ENCODE data around the gene MXRA8. TPM values are rescaled to one million over a fixed set of nuclear protein-coding genes. Genes with fewer than 3 reads are reported as not detected.

Gene MXRA8
- total and polyA plus RNA-seq, 9 of the 15 experiments (the other 6 are each of a cell fraction or from before 2014, with no cell fraction given): 0.66 to 11.3 (median 6.3) TPM

DNA sequence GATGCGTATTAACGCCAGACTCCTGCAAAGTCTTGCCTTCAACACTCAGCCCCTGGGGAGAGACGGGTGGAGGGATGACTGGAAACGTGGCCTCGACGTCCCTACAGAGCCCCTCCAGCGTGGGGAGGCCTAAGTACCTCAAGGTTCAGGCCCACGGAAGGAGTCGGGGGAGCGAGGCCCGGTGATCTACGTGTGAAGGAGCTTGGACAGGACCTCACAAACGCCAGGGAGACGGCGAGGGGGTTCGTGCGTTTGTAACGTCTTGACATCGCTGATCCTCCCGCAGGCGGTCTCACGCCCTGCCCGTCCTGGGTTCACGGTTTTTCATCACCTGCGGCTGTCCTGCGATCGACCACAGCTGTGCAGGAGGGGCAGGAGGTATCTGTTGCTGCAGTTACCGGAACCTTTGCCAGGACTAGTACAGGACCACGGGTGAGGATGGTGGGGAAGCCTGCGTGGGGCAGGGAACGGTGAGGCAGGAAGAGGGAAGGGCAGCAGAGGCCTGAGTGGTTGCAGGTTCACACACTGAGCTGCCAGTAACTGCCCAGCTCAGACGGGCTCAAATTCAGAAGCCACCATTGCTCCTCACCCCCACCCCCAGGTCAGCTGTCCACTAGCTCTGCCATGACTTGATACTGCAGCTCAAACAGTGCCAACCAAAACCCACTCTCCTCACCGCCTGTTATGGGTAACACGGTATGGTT lies 41.7 kb upstream of the MXRA8 start (continued):
- TF ChIP-seq ARID1B (IDR thresholded peaks at IDR 0.05) (0 out of 2 replicates have a peak, but pooled peaks have one; percentile 21), ZFP91 (CRISPR knock-in tag; IDR thresholded peaks at IDR 0.05) (no peak), HNRNPUL1 (IDR thresholded peaks at IDR 0.05; ENCODE audit: low read length) (peak; percentile 81; the same call in 1 of the 2 replicates), ZNF282 (CRISPR knock-in tag; IDR thresholded peaks at IDR 0.05) (peak; percentile 96; the same call in 1 of the 2 replicates), MYC (IDR thresholded peaks at IDR 0.05; ENCODE audit: low read depth, low read length) (no peak), MYC (CRISPR knock-in tag; IDR thresholded peaks at IDR 0.05; ENCODE audit: borderline replicate concordance, low read depth) (no peak; the same call in 1 of the 2 replicates), SMAD3 (CRISPR knock-in tag; conservative IDR thresholded peaks at IDR 0.05) (no peak), MCM5 (IDR thresholded peaks at IDR 0.05; ENCODE audit: low read depth) (no peak), ZNF224 (CRISPR knock-in tag; IDR thresholded peaks at IDR 0.05) (no peak; the same call in 1 of the 2 replicates), SRSF3 (IDR thresholded peaks at IDR 0.05; ENCODE audit: insufficient read depth, low read length) (peak; percentile 82; the same call in 1 of the 2 replicates), RFX7 (CRISPR knock-in tag; IDR thresholded peaks at IDR 0.05) (no peak), CHAMP1 (IDR thresholded peaks at IDR 0.05) (no peak), POLR2B (IDR thresholded peaks at IDR 0.05; ENCODE audit: low read depth, partially characterized antibody) (peak; percentile 54), ZFX (CRISPR knock-in tag; IDR thresholded peaks at IDR 0.05) (peak; percentile 37; the same call in 1 of the 2 replicates)
- TF ChIP-seq, protein P1, sequence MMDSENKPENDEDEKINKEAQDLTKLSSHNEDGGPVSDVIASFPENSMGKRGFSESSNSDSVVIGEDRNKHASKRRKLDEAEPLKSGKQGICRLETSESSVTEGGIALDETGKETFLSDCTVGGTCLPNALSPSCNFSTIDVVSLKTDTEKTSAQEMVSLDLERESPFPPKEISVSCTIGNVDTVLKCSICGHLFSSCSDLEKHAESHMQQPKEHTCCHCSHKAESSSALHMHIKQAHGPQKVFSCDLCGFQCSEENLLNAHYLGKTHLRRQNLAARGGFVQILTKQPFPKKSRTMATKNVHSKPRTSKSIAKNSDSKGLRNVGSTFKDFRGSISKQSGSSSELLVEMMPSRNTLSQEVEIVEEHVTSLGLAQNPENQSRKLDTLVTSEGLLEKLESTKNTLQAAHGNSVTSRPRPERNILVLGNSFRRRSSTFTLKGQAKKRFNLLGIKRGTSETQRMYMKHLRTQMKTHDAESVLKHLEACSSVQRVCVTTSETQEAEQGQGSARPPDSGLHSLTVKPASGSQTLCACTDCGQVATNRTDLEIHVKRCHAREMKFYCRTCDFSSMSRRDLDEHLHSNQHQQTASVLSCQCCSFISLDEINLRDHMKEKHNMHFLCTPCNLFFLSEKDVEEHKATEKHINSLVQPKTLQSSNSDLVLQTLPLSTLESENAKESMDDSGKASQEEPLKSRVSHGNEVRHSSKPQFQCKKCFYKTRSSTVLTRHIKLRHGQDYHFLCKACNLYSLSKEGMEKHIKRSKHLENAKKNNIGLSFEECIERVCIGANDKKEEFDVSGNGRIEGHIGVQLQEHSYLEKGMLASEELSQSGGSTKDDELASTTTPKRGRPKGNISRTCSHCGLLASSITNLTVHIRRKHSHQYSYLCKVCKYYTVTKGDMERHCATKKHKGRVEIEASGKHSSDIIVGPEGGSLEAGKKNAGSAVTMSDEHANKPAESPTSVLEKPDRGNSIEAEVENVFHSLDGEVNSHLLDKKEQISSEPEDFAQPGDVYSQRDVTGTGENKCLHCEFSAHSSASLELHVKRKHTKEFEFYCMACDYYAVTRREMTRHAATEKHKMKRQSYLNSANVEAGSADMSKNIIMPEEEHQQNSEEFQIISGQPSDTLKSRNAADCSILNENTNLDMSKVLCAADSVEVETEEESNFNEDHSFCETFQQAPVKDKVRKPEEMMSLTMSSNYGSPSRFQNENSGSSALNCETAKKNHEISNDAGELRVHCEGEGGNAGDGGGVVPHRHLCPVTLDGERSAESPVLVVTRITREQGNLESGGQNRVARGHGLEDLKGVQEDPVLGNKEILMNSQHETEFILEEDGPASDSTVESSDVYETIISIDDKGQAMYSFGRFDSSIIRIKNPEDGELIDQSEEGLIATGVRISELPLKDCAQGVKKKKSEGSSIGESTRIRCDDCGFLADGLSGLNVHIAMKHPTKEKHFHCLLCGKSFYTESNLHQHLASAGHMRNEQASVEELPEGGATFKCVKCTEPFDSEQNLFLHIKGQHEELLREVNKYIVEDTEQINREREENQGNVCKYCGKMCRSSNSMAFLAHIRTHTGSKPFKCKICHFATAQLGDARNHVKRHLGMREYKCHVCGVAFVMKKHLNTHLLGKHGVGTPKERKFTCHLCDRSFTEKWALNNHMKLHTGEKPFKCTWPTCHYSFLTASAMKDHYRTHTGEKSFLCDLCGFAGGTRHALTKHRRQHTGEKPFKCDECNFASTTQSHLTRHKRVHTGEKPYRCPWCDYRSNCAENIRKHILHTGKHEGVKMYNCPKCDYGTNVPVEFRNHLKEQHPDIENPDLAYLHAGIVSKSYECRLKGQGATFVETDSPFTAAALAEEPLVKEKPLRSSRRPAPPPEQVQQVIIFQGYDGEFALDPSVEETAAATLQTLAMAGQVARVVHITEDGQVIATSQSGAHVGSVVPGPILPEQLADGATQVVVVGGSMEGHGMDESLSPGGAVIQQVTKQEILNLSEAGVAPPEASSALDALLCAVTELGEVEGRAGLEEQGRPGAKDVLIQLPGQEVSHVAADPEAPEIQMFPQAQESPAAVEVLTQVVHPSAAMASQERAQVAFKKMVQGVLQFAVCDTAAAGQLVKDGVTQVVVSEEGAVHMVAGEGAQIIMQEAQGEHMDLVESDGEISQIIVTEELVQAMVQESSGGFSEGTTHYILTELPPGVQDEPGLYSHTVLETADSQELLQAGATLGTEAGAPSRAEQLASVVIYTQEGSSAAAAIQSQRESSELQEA (IDR thresholded peaks at IDR 0.05; ENCODE audit: low read depth): no peak
